Measurements from ENCODE around the gene CHID1.
A peak's percentile ranks its signal among the peaks of the same experiment; 100 is the strongest.

CHID1 gene

GRCh38 chr11:849951-850774 is 60.4 kb downstream of the CHID1 start:
- TF ChIP-seq CTCF (IDR thresholded peaks at IDR 0.05; ENCODE audit: insufficient read depth, low read length, poor library complexity, severe bottlenecking) = no peak
- Histone ChIP-seq H3K36me3 (ENCODE audit: control insufficient read depth, insufficient read depth, low read length) (no peaks in the 10 kb centered on the region), H3K4me3 (replicated peaks; ENCODE audit: low read depth, low read length) (no peak overlapping the region), H3K27me3 (replicated peaks; ENCODE audit: control insufficient read depth, insufficient read depth, low read length) (no peaks in the 10 kb centered on the region; the same call in 1 of the 2 replicates)
- no peak for DNase-seq (ENCODE audit: extremely low read depth, insufficient read length)

- TF ChIP-seq CTCF (IDR thresholded peaks at IDR 0.05; ENCODE audit: insufficient read depth, low read length, poor library complexity, severe bottlenecking) = no peak
- DNase-seq (ENCODE audit: extremely low read depth, insufficient read length) = no peak
- Histone ChIP-seq H3K4me3 (replicated peaks; ENCODE audit: low read depth, low read length) (peak overlapping the region; percentile 25), H3K36me3 (ENCODE audit: control insufficient read depth, insufficient read depth, low read length) (no peaks in the 10 kb centered on the region), H3K27me3 (replicated peaks; ENCODE audit: control insufficient read depth, insufficient read depth, low read length) (no peaks in the 10 kb centered on the region; the same call in 1 of the 2 replicates)
Measured at GRCh38 chr11:849104-849824, 61.3 kb downstream of the CHID1 start.

DNA sequence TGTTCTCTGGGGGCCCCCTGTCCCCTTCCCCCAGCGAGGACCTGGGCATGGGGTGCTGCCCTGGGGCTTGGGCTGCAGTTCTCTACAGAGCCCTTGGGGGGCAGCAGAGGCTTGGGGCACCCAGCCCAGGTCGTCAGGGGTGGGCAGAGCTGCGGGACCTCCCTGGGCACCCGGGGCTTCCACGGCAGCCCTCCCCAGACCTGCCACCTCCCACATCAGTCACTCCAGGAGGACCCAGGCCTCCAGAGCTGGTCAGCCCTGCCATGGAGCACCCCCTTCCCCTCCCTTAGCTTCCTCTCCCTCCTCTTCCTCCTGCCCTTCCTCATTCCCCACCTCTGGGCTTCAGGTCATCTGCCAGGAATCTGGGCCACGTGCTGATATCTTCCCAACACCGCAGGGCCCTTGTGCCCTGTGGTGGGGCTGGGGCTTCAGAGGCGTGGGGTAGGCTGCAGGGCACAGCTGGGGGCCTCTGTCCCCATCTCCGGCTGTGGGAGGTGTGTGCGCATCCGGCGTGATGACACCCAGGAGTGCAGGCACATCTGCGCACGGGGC is 62.2 kb downstream of the CHID1 start:
- no peaks in the 10 kb centered on the region; the same call in 1 of the 2 replicates for H3K27me3 ChIP-seq (replicated peaks; ENCODE audit: control insufficient read depth, insufficient read depth, low read length)
- DNase-seq (ENCODE audit: extremely low read depth, insufficient read length) = no peak
- H3K4me3 ChIP-seq (replicated peaks; ENCODE audit: low read depth, low read length) = no peak overlapping the region
- peak; percentile 98 for TF ChIP-seq CTCF (IDR thresholded peaks at IDR 0.05; ENCODE audit: insufficient read depth, low read length, poor library complexity, severe bottlenecking)
- no peaks in the 10 kb centered on the region for H3K36me3 ChIP-seq (ENCODE audit: control insufficient read depth, insufficient read depth, low read length)

DNA sequence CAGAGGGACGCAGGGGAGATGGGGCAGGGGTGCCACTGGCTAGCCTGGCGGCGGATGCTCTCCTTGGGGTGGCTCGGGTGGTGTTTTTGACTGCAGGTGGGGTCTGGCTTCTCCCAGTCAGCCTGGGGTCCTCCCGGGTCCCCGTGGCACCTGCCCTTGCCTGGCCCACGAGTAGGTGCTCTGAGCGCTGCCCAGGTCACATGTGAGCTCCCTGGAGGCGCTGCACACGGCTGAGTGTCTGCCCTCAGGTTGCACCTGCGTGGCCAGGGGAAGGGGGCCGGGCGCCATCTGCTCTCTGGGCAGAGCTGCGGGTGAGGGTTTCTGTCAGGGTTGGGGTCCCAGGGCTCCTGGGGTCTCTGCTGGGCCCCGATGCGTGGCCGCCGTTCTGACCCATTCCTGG is 62.7 kb downstream of the CHID1 start:
- H3K4me3 ChIP-seq (replicated peaks; ENCODE audit: low read depth, low read length) = no peak overlapping the region
- no peaks in the 10 kb centered on the region; the same call in 1 of the 2 replicates for H3K27me3 ChIP-seq (replicated peaks; ENCODE audit: control insufficient read depth, insufficient read depth, low read length)
- no peak for DNase-seq (ENCODE audit: extremely low read depth, insufficient read length)
- H3K36me3 ChIP-seq (ENCODE audit: control insufficient read depth, insufficient read depth, low read length) = no peaks in the 10 kb centered on the region
- no peak for TF ChIP-seq CTCF (IDR thresholded peaks at IDR 0.05; ENCODE audit: insufficient read depth, low read length, poor library complexity, severe bottlenecking)

DNA sequence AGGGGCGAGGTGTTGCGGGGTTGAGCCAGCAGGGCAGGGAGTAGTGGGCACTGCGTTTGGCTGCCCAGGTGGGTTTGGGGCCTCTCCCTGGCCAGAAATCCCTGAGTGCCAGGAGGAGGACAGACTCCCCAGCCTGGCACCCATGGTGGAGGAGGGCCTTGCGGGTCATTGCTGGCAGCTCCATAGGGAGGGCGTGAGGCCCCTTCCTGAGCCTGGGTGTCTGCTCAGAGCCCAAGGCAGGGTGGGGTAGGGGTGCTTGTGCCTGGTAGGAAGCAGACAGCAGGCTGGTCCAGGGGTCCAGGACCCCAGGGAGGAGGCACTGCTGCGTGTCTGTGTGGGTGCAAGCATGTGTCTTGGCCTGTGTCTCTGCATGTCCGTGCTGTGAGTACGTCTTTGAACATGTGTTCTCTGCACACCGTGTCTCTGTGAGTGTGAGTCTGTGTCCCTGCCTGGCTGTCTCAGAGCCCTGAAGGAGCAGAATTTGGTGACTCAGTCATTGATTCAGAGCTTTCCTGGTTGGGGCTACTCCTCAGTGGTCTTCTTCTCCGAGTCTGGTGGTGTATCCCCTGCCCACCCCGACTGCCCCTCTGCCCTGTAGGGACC is 64.0 kb downstream of the CHID1 start:
- Histone ChIP-seq H3K36me3 (ENCODE audit: control insufficient read depth, insufficient read depth, low read length) (no peaks in the 10 kb centered on the region), H3K4me3 (replicated peaks; ENCODE audit: low read depth, low read length) (no peak overlapping the region), H3K27me3 (replicated peaks; ENCODE audit: control insufficient read depth, insufficient read depth, low read length) (no peaks in the 10 kb centered on the region; the same call in 1 of the 2 replicates)
- TF ChIP-seq CTCF (IDR thresholded peaks at IDR 0.05; ENCODE audit: insufficient read depth, low read length, poor library complexity, severe bottlenecking) = no peak
- no peak for DNase-seq (ENCODE audit: extremely low read depth, insufficient read length)
